GM12891 (cell line): ENCODE results near the gene SPP2.

Experiments used
- PAX5 ChIP-seq: IDR thresholded peaks from 2 replicates; pipeline ENCODE4 v1.6.1; 2011; ENCODE audit warnings: low read length, moderate library complexity, mild to moderate bottlenecking; ENCODE audit not compliant: insufficient read depth, severe bottlenecking
- POLR2A ChIP-seq: IDR thresholded peaks from 2 replicates; pipeline ENCODE4 v1.6.1; 2011; ENCODE audit warnings: low read depth, low read length, control low read depth
- POLR2AphosphoS5 ChIP-seq: IDR thresholded peaks from 2 replicates; pipeline ENCODE4 v1.6.1; 2011; ENCODE audit warnings: low read depth, low read length, control low read depth
- POU2F2 ChIP-seq: IDR thresholded peaks from 2 replicates; pipeline ENCODE4 v1.6.1; 2011; ENCODE audit warnings: low read depth, mild to moderate bottlenecking, control low read depth, low read length, moderate library complexity
- TAF1 ChIP-seq: IDR thresholded peaks from 2 replicates; pipeline ENCODE4 v1.6.1; 2011; ENCODE audit warnings: low read depth, low read length, control low read depth

DNA sequence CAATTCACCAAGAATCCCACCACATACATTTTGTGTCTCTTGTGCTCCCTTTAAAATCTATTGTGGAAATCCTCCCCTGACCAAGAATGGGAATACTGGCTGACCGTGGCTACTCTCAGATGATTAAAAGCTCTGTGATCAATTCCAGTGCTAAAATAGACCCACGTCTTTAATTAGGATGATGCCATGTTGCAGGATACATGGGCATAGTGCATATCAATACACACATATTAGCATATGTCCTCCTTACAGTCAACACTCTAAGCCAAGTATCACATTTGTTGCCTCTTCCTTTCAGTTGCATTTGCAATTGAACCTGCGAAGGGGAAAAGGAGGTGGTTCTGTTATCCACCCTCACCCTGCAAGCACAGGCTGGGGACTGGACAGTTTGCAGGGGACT, 41.8 kb downstream of the SPP2 start:
- TF ChIP-seq POLR2A (no peak), TAF1 (no peak), POU2F2 (no peak), PAX5 (no peak), POLR2AphosphoS5 (no peak)
